SIG-M5 (cell line): ENCODE measurements around the gene ARHGAP15.

ENCODE experiments used
- DNase-seq: peaks from one replicate; lab custom pipeline; 2025; lab: John Stamatoyannopoulos, UW

ARHGAP15 gene

GRCh38 chr2:143169105-143169504, 39.9 kb downstream of the ARHGAP15 start:
- no peak for DNase-seq

- DNase-seq: no peak
Observed at GRCh38 chr2:143171817-143172216, 42.6 kb downstream of the ARHGAP15 start.

GRCh38 chr2:143175438-143175837, 46.2 kb downstream of the ARHGAP15 start:
- no peak for DNase-seq

- no peak for DNase-seq
Observed at GRCh38 chr2:143176606-143177005, 47.4 kb downstream of the ARHGAP15 start.

GRCh38 chr2:143177096-143177786, 48.0 kb downstream of the ARHGAP15 start:
- no peak for DNase-seq

- DNase-seq: no peak
Observed at GRCh38 chr2:143181494-143181893, 52.3 kb downstream of the ARHGAP15 start.

- DNase-seq: no peak
Observed at GRCh38 chr2:143182649-143183048, 53.4 kb downstream of the ARHGAP15 start.

- no peak for DNase-seq
Observed at GRCh38 chr2:143183804-143184463, 54.7 kb downstream of the ARHGAP15 start.

GRCh38 chr2:143186876-143187275, 57.7 kb downstream of the ARHGAP15 start:
- DNase-seq: no peak

- no peak for DNase-seq
Observed at GRCh38 chr2:143190431-143190830, 61.2 kb downstream of the ARHGAP15 start.

- no peak for DNase-seq
Observed at GRCh38 chr2:143192106-143192505, 62.9 kb downstream of the ARHGAP15 start.

GRCh38 chr2:143192716-143193115, 63.5 kb downstream of the ARHGAP15 start:
- DNase-seq: no peak

- no peak for DNase-seq
Observed at GRCh38 chr2:143193121-143193520, 63.9 kb downstream of the ARHGAP15 start.

GRCh38 chr2:143195511-143195910, 66.3 kb downstream of the ARHGAP15 start:
- no peak for DNase-seq

GRCh38 chr2:143204062-143204461, 74.8 kb downstream of the ARHGAP15 start:
- DNase-seq: no peak

GRCh38 chr2:143205106-143205764, 76.0 kb downstream of the ARHGAP15 start:
- no peak for DNase-seq

GRCh38 chr2:143209570-143210445, 80.6 kb downstream of the ARHGAP15 start:
- DNase-seq: no peak

- DNase-seq: no peak
Observed at GRCh38 chr2:143210446-143210819, 81.2 kb downstream of the ARHGAP15 start.

- DNase-seq: no peak
Observed at GRCh38 chr2:143217512-143218115, 88.4 kb downstream of the ARHGAP15 start.

GRCh38 chr2:143218621-143219020, 89.4 kb downstream of the ARHGAP15 start:
- no peak for DNase-seq

GRCh38 chr2:143219266-143219665, 90.0 kb downstream of the ARHGAP15 start:
- DNase-seq: no peak

- no peak for DNase-seq
Observed at GRCh38 chr2:143223556-143223955, 94.3 kb downstream of the ARHGAP15 start.
